Astrocyte of the cerebellum (primary cell): ENCODE measurements around the gene TNS3.

Experiments
- DNase-seq: peaks from one replicate; pipeline ENCODE4 v3.0.0-alpha.2; 2011; ENCODE audit warnings: low read depth
- H3K4me3 ChIP-seq: 2 replicates; pipeline ENCODE4 v1.5.1; 2011; ENCODE audit warnings: mild to moderate bottlenecking, low read depth, low read length, moderate library complexity
- CTCF ChIP-seq: IDR thresholded peaks from 2 replicates; pipeline ENCODE4 v1.5.1; 2012; ENCODE audit warnings: low read length, low read depth, moderate library complexity, mild to moderate bottlenecking; ENCODE audit errors: missing control alignments
- in situ Hi-C: cut with HindIII; loops from 2 replicates; pipeline ENCODE4 v1.10.0; 2017; ENCODE audit warnings: low sequenced_read_pairs

Gene TNS3

GRCh38 chr7:47323904-47324303 is 258.0 kb downstream of the TNS3 start:
- in situ Hi-C loops = loop anchor here (5.0 kb wide), 1 partner anchor 57 kb away; no protein-coding TSS in a partner anchor
- TF ChIP-seq CTCF = no peak
- DNase-seq = no peak
- no peak overlapping the region for H3K4me3 ChIP-seq

- no peak for TF ChIP-seq CTCF
- in situ Hi-C loops = loop anchor here (5.0 kb wide), 1 partner anchor 55 kb away; no protein-coding TSS in a partner anchor
- H3K4me3 ChIP-seq = no peak overlapping the region
- no peak for DNase-seq
Measured at GRCh38 chr7:47322731-47323130, 259.2 kb downstream of the TNS3 start.

- in situ Hi-C loops = loop anchor here (5.0 kb wide), 1 partner anchor 53 kb away; no protein-coding TSS in a partner anchor
- TF ChIP-seq CTCF = no peak
- no peak for DNase-seq
- H3K4me3 ChIP-seq = no peak overlapping the region
Measured at GRCh38 chr7:47320296-47320695, 261.6 kb downstream of the TNS3 start.

GRCh38 chr7:47318395-47319182 is 263.3 kb downstream of the TNS3 start:
- TF ChIP-seq CTCF = no peak
- H3K4me3 ChIP-seq = no peak overlapping the region
- no peak for DNase-seq
- in situ Hi-C loops = no loop called here

GRCh38 chr7:47317487-47317886 is 264.4 kb downstream of the TNS3 start:
- in situ Hi-C loops = no loop called here
- DNase-seq = no peak
- no peak overlapping the region for H3K4me3 ChIP-seq
- TF ChIP-seq CTCF = no peak

GRCh38 chr7:47314728-47315607 is 266.9 kb downstream of the TNS3 start:
- peak; percentile 67 for DNase-seq
- H3K4me3 ChIP-seq = no peak overlapping the region
- in situ Hi-C loops = no loop called here
- no peak for TF ChIP-seq CTCF
